GM12872 (cell line): ENCODE data around the gene RIPOR3.

Source experiments
- TF ChIP-seq, protein P1 (sequence below): IDR thresholded peaks from 3 replicates; pipeline ENCODE4 v1.5.1; 2011; ENCODE audit warnings: low read depth, mild to moderate bottlenecking, low read length, moderate library complexity; ENCODE audit not compliant: insufficient read depth

Gene RIPOR3

DNA sequence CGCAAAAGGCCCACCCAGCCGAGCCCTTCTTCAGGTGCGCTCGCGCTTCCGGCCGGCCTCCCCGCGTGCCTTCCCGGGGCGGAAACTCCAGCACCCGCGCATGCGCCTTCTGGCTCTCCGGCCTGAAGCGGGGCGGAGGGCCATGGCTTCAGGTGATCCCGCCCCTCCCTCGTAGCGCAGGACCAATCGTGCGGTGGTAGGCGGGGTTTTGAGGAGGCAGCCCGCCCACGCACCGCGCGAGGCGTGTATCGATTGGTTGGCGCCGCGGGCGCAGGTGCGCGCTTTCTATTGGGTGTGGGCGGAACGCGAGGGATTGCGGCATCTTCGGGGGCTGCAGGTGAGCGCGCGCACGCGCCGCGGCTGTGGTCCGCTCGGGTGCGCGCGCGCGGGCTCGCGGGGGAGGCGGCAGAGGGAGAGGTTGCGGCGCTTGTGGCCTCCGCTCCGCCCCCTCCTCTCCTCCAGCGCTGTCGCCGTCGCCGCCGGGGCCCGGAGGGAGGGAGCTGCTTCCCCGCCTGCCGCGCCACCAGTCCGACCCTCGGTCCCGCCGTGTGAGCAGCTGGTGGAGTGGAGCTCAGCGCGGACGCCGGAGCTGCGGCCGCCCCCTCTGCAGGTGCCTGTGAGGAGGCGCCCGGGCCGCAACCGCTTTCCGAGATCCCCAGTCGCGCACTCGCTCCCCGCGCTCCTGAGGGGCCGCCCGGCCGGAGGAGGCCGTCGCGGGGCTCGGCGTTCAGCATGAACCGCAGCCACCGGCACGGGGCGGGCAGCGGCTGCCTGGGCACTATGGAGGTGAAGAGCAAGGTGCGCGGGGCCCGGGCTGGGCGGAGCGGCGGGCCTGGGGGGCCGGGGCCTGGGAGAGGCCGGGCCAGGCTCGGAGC is 40.0 kb upstream of the RIPOR3 start, which contains the start of gene PARD6B:
PARD6B (plus strand) TSS at position 526 of the 875 bp plus-strand sequence; CDS start at position 733, 207 bp downstream.
- TF ChIP-seq, protein P1, sequence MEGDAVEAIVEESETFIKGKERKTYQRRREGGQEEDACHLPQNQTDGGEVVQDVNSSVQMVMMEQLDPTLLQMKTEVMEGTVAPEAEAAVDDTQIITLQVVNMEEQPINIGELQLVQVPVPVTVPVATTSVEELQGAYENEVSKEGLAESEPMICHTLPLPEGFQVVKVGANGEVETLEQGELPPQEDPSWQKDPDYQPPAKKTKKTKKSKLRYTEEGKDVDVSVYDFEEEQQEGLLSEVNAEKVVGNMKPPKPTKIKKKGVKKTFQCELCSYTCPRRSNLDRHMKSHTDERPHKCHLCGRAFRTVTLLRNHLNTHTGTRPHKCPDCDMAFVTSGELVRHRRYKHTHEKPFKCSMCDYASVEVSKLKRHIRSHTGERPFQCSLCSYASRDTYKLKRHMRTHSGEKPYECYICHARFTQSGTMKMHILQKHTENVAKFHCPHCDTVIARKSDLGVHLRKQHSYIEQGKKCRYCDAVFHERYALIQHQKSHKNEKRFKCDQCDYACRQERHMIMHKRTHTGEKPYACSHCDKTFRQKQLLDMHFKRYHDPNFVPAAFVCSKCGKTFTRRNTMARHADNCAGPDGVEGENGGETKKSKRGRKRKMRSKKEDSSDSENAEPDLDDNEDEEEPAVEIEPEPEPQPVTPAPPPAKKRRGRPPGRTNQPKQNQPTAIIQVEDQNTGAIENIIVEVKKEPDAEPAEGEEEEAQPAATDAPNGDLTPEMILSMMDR, result no peak

DNA sequence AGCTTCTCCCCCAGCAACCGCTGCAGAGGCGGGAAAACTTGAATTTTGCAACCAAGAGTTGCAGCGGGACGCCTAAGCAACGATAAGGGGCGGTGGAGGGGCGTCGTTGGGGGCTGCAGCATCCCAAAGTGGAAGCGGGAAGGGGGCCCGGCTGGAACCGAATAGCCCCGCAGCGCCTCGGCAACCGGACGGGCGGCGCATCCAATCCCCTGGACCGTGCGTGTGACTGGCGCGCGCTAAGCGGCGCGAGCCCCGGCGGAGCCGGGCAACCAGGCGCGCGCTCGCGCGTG is 39.4 kb upstream of the RIPOR3 start:
- TF ChIP-seq, protein P1, result no peak

DNA sequence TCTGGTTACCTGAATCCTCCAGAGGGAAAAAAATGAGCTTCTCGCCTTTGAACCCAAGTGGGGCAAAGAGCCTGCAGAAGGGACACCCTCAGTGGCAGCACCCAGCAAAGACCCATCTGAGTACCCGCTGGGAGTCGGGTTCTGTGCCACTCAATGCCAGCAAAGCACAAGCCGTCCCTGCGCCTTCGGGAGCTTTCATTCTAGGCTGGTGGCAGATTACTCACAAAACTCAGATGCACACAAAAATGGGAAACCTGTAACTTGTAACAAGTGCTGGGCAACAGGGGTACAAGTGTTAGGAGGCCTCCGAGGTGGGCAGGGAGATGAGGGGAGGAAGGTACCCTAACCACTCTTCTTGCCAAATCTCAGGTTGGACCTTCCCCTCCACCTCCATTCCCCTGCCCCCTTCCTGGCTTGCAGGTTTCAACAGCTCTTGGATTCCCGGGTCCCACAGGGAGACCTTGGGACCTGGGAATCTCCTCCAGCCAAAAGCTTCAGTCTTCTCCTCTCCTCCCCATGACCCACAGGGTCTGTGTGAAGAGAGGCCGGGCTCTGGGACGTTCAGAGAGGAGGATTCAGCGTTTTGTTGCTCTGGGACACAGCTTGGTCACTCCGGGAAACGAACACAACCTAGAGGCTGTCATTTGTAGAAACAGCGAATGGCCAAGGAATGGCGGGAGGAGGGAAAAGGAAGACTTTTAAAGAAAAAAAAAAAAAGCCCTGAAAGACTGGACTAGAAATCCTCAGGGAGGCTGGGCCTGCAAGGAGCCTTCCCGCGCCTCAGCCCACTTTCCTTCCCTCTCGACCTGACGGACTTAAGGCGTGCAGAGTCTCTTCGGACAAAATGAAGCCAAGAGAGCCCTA is 38.8 kb upstream of the RIPOR3 start:
- TF ChIP-seq, protein P1, result no peak

DNA sequence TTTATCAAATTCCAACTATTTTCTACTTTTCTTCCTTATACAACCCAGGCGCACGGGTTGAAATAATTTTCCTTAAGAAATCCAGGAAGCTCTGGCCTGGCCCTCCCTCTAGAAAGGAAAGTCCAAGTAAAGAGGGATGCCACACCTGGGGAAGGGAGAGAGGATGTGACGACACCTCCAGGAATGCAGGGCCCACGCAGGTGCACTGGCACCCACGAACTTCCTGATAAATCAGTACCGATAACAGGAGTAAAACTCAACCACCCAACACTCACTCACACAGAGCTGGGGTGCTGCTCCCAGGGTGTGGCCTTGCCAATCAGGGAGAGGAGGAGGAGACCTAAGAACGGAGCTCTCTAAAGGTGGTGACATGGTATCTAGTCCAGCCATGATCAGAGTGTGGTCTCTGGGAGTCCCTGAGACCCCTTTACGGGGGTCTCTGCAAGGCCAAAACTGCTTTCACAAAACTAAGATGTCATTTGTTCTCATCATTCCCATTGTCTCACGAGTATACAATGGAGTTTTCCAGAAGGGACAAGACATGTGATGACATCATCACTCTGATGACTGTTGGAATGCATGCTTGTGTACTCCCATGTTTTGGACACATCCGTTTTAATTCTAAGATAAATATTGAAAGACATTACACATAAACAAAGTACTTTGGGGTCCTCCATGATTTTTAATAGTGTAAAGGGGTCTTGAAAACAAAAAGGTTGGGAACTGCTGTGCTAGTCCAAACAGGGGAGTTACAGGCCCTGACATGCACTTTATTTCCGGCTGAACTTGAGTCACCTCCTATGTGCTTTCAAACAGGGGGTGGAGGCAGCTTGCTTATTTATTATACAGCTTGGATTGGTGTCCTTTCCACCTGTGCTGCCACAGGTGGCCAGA is 37.9 kb upstream of the RIPOR3 start:
- TF ChIP-seq, protein P1, result no peak

DNA sequence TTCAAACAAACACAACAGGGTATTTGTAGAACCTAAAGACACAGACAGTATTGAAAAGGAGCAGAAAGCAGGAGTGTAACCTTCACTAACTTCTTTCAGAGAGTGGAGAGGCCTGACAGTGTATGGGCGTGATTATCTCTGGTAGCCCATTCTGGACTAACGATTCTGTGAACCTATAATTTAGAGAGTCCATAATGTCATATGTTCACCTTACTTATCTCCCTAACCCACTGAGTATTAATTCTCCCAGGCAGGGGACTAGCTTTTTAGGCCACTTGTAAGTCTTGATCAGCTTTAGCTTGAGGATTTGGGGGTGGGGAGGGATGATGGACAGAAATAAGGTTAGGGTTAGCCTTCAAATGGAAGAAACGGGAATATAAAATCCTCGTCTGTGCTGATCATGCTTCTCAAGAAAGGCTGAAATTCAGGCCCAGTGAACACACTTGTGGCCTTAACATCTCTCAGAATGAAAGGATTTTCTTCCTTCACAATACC is 37.2 kb upstream of the RIPOR3 start:
- TF ChIP-seq, protein P1, result no peak

DNA sequence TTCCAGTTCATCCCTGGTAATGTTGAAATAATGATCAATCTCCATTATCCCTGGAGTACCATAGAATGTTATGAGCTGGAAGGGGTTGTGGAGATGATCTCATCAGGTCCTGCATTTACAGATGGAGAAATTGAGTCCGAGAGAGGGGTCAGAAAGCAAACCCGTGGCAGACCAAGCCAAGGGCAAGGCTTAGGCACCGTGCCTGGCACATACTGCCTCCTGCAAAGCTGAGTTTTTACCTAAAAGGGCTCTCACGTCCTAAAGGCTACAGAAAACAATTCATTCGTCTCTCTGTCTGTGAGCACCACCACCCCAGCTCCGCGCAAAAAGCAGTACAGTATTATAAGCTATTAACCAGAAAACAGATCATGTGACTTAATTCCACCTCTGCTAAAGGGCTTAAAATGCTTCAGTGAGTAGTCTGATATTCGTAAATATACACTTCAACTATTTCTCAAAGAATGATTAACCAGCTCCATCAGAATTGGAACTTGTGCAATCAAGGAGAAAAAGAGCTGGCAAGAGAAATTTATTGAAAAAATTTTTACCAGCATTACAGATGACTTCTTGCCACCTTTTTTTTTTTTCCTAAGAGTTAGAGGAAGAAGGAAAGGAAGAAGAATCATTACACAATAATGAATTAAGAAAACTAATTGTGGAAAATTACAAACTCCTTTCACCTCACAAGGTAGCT is 36.6 kb upstream of the RIPOR3 start:
- TF ChIP-seq, protein P1, result no peak
